H9 (cell line): Measurements from ENCODE around the gene HEBP2. TPM values are rescaled to one million over a fixed set of nuclear protein-coding genes. Genes with fewer than 3 reads are reported as not detected.

Experiments used
- DNase-seq: peaks from one replicate; pipeline ENCODE4 v3.0.0-alpha.2; 2017
- H2AFZ ChIP-seq: one replicate; pipeline ENCODE4 v1.6.1; 2013; ENCODE audit warnings: mild to moderate bottlenecking, low read length, control low read depth, moderate library complexity
- H2AK5ac ChIP-seq: 2 replicates; pipeline ENCODE4 v1.6.1; 2013; ENCODE audit warnings: low read length, control low read depth, mixed read lengths; ENCODE audit not compliant: insufficient read length
- H2BK120ac ChIP-seq: one replicate; pipeline ENCODE4 v1.6.1; 2013; ENCODE audit warnings: low read depth, mild to moderate bottlenecking, low read length, control low read depth, inconsistent platforms; ENCODE audit not compliant: poor library complexity, severe bottlenecking
- H2BK12ac ChIP-seq: 2 replicates; pipeline ENCODE4 v1.6.1; 2013; ENCODE audit warnings: low read length, control low read depth, mixed read lengths, low read depth; ENCODE audit not compliant: insufficient read length
- H2BK15ac ChIP-seq: 2 replicates; pipeline ENCODE4 v1.6.1; 2013; ENCODE audit warnings: low read depth, low read length, control low read depth
- H2BK20ac ChIP-seq: one replicate; pipeline ENCODE4 v1.6.1; 2013; ENCODE audit warnings: low read depth, mild to moderate bottlenecking, low read length, control low read depth, inconsistent platforms; ENCODE audit not compliant: poor library complexity, severe bottlenecking
- H2BK5ac ChIP-seq: 2 replicates; pipeline ENCODE4 v1.6.1; 2013; ENCODE audit warnings: low read length, control low read depth, mixed read lengths; ENCODE audit not compliant: insufficient read length
- H3K14ac ChIP-seq: 2 replicates; pipeline ENCODE4 v1.6.1; 2013; ENCODE audit warnings: low read length, control low read depth; ENCODE audit not compliant: insufficient read depth
- H3K18ac ChIP-seq: 2 replicates; pipeline ENCODE4 v1.6.1; 2013; ENCODE audit warnings: low read depth, mild to moderate bottlenecking, mixed read lengths, low read length, control low read depth; ENCODE audit not compliant: insufficient read length
- H3K23ac ChIP-seq: 2 replicates; pipeline ENCODE4 v1.6.1; 2013; ENCODE audit warnings: low read length, control low read depth, mixed read lengths, low read depth; ENCODE audit not compliant: insufficient read length
- H3K23me2 ChIP-seq: 2 replicates; pipeline ENCODE4 v1.6.1; 2013; ENCODE audit warnings: low read depth, mild to moderate bottlenecking, mixed read lengths, low read length, control low read depth; ENCODE audit not compliant: insufficient read length, poor library complexity, severe bottlenecking
- H3K27ac ChIP-seq: 2 replicates; pipeline ENCODE4 v1.5.1; 2013; ENCODE audit warnings: low read length, control low read depth, mixed read lengths, low read depth; ENCODE audit not compliant: insufficient read length
- H3K27me3 ChIP-seq: 2 replicates; pipeline ENCODE4 v1.6.1; 2013; ENCODE audit warnings: low read length, control low read depth, inconsistent platforms; ENCODE audit not compliant: insufficient read depth
- H3K4ac ChIP-seq: 2 replicates; pipeline ENCODE4 v1.6.1; 2013; ENCODE audit warnings: low read depth, mild to moderate bottlenecking, control low read depth, inconsistent platforms, low read length, moderate library complexity
- H3K4me1 ChIP-seq: 2 replicates; pipeline ENCODE4 v1.6.1; 2013; ENCODE audit warnings: low read length, control low read depth, inconsistent platforms; ENCODE audit not compliant: insufficient read depth
- H3K4me2 ChIP-seq: 2 replicates; pipeline ENCODE4 v1.6.1; 2013; ENCODE audit warnings: low read length, control low read depth, mixed read lengths; ENCODE audit not compliant: insufficient read length, insufficient read depth
- H3K56ac ChIP-seq: 2 replicates; pipeline ENCODE4 v1.6.1; 2013; ENCODE audit warnings: low read depth, mild to moderate bottlenecking, mixed read lengths, low read length, control low read depth; ENCODE audit not compliant: insufficient read length
- H3K79me1 ChIP-seq: 2 replicates; pipeline ENCODE4 v1.6.1; 2013; ENCODE audit warnings: low read depth, mild to moderate bottlenecking, moderate library complexity, low read length, control low read depth, inconsistent platforms; ENCODE audit not compliant: insufficient read depth, poor library complexity, severe bottlenecking
- H3K79me2 ChIP-seq: 2 replicates; pipeline ENCODE4 v1.6.1; 2013; ENCODE audit warnings: low read length, control low read depth, inconsistent platforms; ENCODE audit not compliant: insufficient read depth
- H3K9ac ChIP-seq: 2 replicates; pipeline ENCODE4 v1.6.1; 2013; ENCODE audit warnings: low read length, control low read depth, mixed read lengths; ENCODE audit not compliant: insufficient read length; ENCODE audit errors: extremely low read depth
- H3K9me3 ChIP-seq: one replicate; pipeline ENCODE4 v1.6.1; 2013; ENCODE audit warnings: low read depth, low read length, inconsistent platforms; ENCODE audit not compliant: control insufficient read depth
- H3T11ph ChIP-seq: one replicate; pipeline ENCODE4 v1.6.1; 2013; ENCODE audit warnings: mild to moderate bottlenecking, low read length, control low read depth, inconsistent platforms
- H4K20me1 ChIP-seq: one replicate; pipeline ENCODE4 v1.6.1; 2013; ENCODE audit not compliant: control insufficient read depth, insufficient read length, insufficient read depth
- H4K5ac ChIP-seq: 2 replicates; pipeline ENCODE4 v1.6.1; 2013; ENCODE audit warnings: low read depth, mild to moderate bottlenecking, mixed read lengths, low read length, control low read depth; ENCODE audit not compliant: insufficient read length
- H4K8ac ChIP-seq: replicated peaks from 2 replicates; pipeline ENCODE4 v1.6.1; 2013; ENCODE audit warnings: low read length, control low read depth, mixed read lengths, low read depth; ENCODE audit not compliant: insufficient read length
- H4K91ac ChIP-seq: 2 replicates; pipeline ENCODE4 v1.6.1; 2013; ENCODE audit warnings: low read depth, mild to moderate bottlenecking, moderate library complexity, mixed read lengths, low read length, control low read depth; ENCODE audit not compliant: insufficient read length
- H3K27ac Mint-ChIP-seq, 3 experiments: 2 replicates in 2 of 3; 3 replicates in 1 of 3; pipeline ENCODE4 v1.8.0; 2020 to 2021; ENCODE audit warnings: mixed read lengths in 3 of 3, mild to moderate bottlenecking in 1 of 3, moderate library complexity in 1 of 3
- H3K27me3 Mint-ChIP-seq: 2 replicates; pipeline ENCODE4 v1.8.0; 2021; ENCODE audit warnings: low read depth, mild to moderate bottlenecking, moderate library complexity, mixed read lengths
- H3K36me3 Mint-ChIP-seq, 3 experiments: 2 replicates in 2 of 3; 3 replicates in 1 of 3; pipeline ENCODE4 v1.8.0; 2020 to 2021; ENCODE audit warnings: low read depth in 3 of 3, mixed read lengths in 3 of 3; ENCODE audit not compliant: insufficient read depth in 1 of 3
- H3K4me1 Mint-ChIP-seq, 2 experiments: 2 replicates each; pipeline ENCODE4 v1.8.0; 2020; ENCODE audit warnings: mixed read lengths in 2 of 2
- H3K4me3 Mint-ChIP-seq, 2 experiments: 2 replicates in 1 of 2; 3 replicates in 1 of 2; pipeline ENCODE4 v1.8.0; 2020 to 2021; ENCODE audit warnings: mild to moderate bottlenecking in 2 of 2, mixed read lengths in 2 of 2, moderate library complexity in 1 of 2
- H3K9me3 Mint-ChIP-seq, 2 experiments: 2 replicates in 1 of 2; 3 replicates in 1 of 2; pipeline ENCODE4 v1.8.0; 2020; ENCODE audit warnings: mild to moderate bottlenecking in 2 of 2, mixed read lengths in 2 of 2, moderate library complexity in 1 of 2
- WGBS: extraction: QIAGEN DNeasy Blood & Tissue Kit; methylation state at CpG from one replicate; pipeline ENCODE4 v1.1.7; 2013; ENCODE audit warnings: missing lambda C conversion rate, low lambda C conversion rate, mixed read lengths; ENCODE audit not compliant: insufficient read length; ENCODE audit errors: extremely low coverage; 5-methylcytosine and 5-hydroxymethylcytosine counted together
- total RNA-seq: library from RNA; stranded (reverse); gene quantifications from 2 replicates; pipeline ENCODE4 v1.2.1, GENCODE V29; 2021
- TF ChIP-seq, protein P1 (sequence below): fragments of 200-600 bp; sonication (generic); conservative IDR thresholded peaks from 3 replicates; pipeline ENCODE4 v1.8.0; 2021; ENCODE audit warnings: antibody characterized with exemption, mild to moderate bottlenecking

HEBP2 gene
- total RNA-seq, 1 experiment from 2014 or later = 57.8 TPM

DNA sequence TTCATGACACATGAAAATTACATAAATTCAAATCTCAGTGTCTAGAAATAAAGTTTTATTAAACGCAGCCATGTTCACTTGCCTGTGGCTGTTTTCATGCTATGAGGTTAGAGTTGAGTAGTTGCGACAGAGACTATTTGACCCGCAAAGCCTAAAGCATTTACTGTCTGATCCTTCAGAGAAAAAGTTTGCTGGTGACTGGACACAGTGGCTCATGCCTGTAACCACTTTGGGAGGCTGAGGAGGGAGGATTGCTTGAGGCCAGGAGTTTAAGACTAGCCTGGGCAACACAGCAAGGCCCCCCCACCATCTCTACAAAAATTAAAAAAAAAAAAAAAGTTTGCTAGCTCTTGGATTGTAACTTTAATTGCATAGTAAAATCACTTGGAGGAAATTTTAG lies 17.1 kb upstream of the HEBP2 start:
- H3K27ac ChIP-seq = no peak overlapping the region
- no peaks in the 10 kb centered on the region for H3K27me3 ChIP-seq
- no peaks in the 10 kb centered on the region for H3K36me3 Mint-ChIP-seq
- no peak overlapping the region for H3K4ac ChIP-seq
- no peak overlapping the region for H2AFZ ChIP-seq
- no peak overlapping the region for H3K27ac Mint-ChIP-seq
- no peaks in the 10 kb centered on the region for H3K79me2 ChIP-seq
- H3K23me2 ChIP-seq = no peaks in the 10 kb centered on the region
- H2AK5ac ChIP-seq = no peak overlapping the region
- H3K9me3 Mint-ChIP-seq = no peaks in the 10 kb centered on the region
- no peaks in the 10 kb centered on the region for H3K79me1 ChIP-seq
- H4K8ac ChIP-seq = no peak overlapping the region
- H2BK12ac ChIP-seq = no peak overlapping the region
- H4K20me1 ChIP-seq = no peaks in the 10 kb centered on the region
- no peak overlapping the region for H2BK5ac ChIP-seq
- no peaks in the 10 kb centered on the region for H3K27me3 Mint-ChIP-seq
- DNase-seq = no peak
- H3K56ac ChIP-seq = no peak overlapping the region
- H2BK15ac ChIP-seq = no peak overlapping the region
- no peak overlapping the region for H3K14ac ChIP-seq
- H3K4me3 Mint-ChIP-seq = no peak overlapping the region
- no peak overlapping the region for H2BK20ac ChIP-seq
- no peak overlapping the region for H3K18ac ChIP-seq
- H3K9me3 ChIP-seq = no peaks in the 10 kb centered on the region
- WGBS = no CpG with 5 or more reads among the region's 3 CpGs
- no peak overlapping the region for H4K91ac ChIP-seq
- TF ChIP-seq, protein P1, sequence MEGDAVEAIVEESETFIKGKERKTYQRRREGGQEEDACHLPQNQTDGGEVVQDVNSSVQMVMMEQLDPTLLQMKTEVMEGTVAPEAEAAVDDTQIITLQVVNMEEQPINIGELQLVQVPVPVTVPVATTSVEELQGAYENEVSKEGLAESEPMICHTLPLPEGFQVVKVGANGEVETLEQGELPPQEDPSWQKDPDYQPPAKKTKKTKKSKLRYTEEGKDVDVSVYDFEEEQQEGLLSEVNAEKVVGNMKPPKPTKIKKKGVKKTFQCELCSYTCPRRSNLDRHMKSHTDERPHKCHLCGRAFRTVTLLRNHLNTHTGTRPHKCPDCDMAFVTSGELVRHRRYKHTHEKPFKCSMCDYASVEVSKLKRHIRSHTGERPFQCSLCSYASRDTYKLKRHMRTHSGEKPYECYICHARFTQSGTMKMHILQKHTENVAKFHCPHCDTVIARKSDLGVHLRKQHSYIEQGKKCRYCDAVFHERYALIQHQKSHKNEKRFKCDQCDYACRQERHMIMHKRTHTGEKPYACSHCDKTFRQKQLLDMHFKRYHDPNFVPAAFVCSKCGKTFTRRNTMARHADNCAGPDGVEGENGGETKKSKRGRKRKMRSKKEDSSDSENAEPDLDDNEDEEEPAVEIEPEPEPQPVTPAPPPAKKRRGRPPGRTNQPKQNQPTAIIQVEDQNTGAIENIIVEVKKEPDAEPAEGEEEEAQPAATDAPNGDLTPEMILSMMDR = no peak
- no peak overlapping the region for H3T11ph ChIP-seq
- peaks cover 27 to 29% of the 10 kb centered on the region in 2 experiments for H3K4me1 Mint-ChIP-seq
- no peak overlapping the region for H3K23ac ChIP-seq
- no peak overlapping the region for H4K5ac ChIP-seq
- no peak overlapping the region for H3K9ac ChIP-seq
- no peaks in the 10 kb centered on the region; the same call in 1 of the 2 replicates for H3K4me1 ChIP-seq
- H3K4me2 ChIP-seq = no peak overlapping the region
- H2BK120ac ChIP-seq = no peak overlapping the region
